Neural progenitor cell (in vitro differentiated cells): ENCODE results near the gene ADTRP. TPM values are rescaled to one million over a fixed set of nuclear protein-coding genes. Genes with fewer than 3 reads are reported as not detected.
A peak's percentile ranks its signal among the peaks of the same experiment; 100 is the strongest.

Experiments used
- DNase-seq: peaks from one replicate; pipeline ENCODE4 v3.0.0-alpha.2; 2016; ENCODE audit warnings: low spot score
- H2AFZ ChIP-seq: fragments of 200-600 bp; sonication (generic); replicated peaks from 2 replicates; pipeline ENCODE4 v1.6.1; 2016; ENCODE audit warnings: antibody characterized with exemption
- H3F3A ChIP-seq: fragments of 200-600 bp; sonication (generic); 2 replicates; pipeline ENCODE4 v1.6.1; 2016; ENCODE audit warnings: antibody characterized with exemption, low read depth
- H3K27ac ChIP-seq: fragments of 200-600 bp; sonication (generic); 2 replicates; pipeline ENCODE4 v1.5.1; 2016; ENCODE audit warnings: mild to moderate bottlenecking
- H3K27me3 ChIP-seq: fragments of 200-600 bp; sonication (generic); 2 replicates; pipeline ENCODE4 v1.6.1; 2016; ENCODE audit warnings: mild to moderate bottlenecking, moderate library complexity
- H3K36me3 ChIP-seq: fragments of 200-600 bp; sonication (generic); 2 replicates; pipeline ENCODE4 v1.5.1; 2016
- H3K4me1 ChIP-seq: fragments of 200-600 bp; sonication (generic); 2 replicates; pipeline ENCODE4 v1.6.1; 2016; ENCODE audit warnings: mixed run types
- H3K4me2 ChIP-seq: fragments of 200-600 bp; sonication (generic); 2 replicates; pipeline ENCODE4 v1.6.1; 2016
- H3K4me3 ChIP-seq: fragments of 200-600 bp; sonication (generic); 2 replicates; pipeline ENCODE4 v1.5.1; 2016
- H3K79me2 ChIP-seq: fragments of 200-600 bp; sonication (generic); 2 replicates; pipeline ENCODE4 v1.6.1; 2016; ENCODE audit warnings: low read depth
- H3K9ac ChIP-seq: fragments of 200-600 bp; sonication (generic); 2 replicates; pipeline ENCODE4 v1.6.1; 2016
- H3K9me3 ChIP-seq: fragments of 200-600 bp; sonication (generic); 2 replicates; pipeline ENCODE4 v1.5.1; 2016; ENCODE audit warnings: low read depth
- H4K20me1 ChIP-seq: fragments of 200-600 bp; sonication (generic); 2 replicates; pipeline ENCODE4 v1.6.1; 2016; ENCODE audit warnings: low read depth
- H3K27ac Mint-ChIP-seq: 3 replicates; pipeline ENCODE4 v1.8.0; 2021; ENCODE audit warnings: mixed read lengths
- H3K27me3 Mint-ChIP-seq: 2 replicates; pipeline ENCODE4 v1.8.0; 2022; ENCODE audit warnings: low read depth, mild to moderate bottlenecking, inconsistent platforms, moderate library complexity, mixed read lengths; ENCODE audit not compliant: insufficient read depth
- H3K36me3 Mint-ChIP-seq: 3 replicates; pipeline ENCODE4 v1.8.0; 2021; ENCODE audit warnings: mixed read lengths
- H3K4me1 Mint-ChIP-seq: 3 replicates; pipeline ENCODE4 v1.8.0; 2021; ENCODE audit warnings: mixed read lengths
- H3K4me3 Mint-ChIP-seq: 3 replicates; pipeline ENCODE4 v1.8.0; 2021; ENCODE audit warnings: mild to moderate bottlenecking, moderate library complexity, mixed read lengths
- H3K9me3 Mint-ChIP-seq: 3 replicates; pipeline ENCODE4 v1.8.0; 2020; ENCODE audit warnings: mixed read lengths
- CTCF ChIP-seq: fragments of 200-600 bp; sonication (generic); IDR thresholded peaks from 2 replicates; pipeline ENCODE4 v1.5.1; 2017; ENCODE audit warnings: antibody characterized with exemption, mild to moderate bottlenecking
- EZH2 ChIP-seq: fragments of 200-600 bp; sonication (generic); IDR thresholded peaks from 2 replicates; pipeline ENCODE4 v1.6.1; 2017; ENCODE audit warnings: antibody characterized with exemption, mild to moderate bottlenecking, moderate library complexity
- EZH2phosphoT487 ChIP-seq: fragments of 200-600 bp; sonication (generic); IDR thresholded peaks from 2 replicates; pipeline ENCODE4 v1.6.1; 2017; ENCODE audit warnings: antibody characterized with exemption
- total RNA-seq: library from RNA; depleted of rRNA; stranded (reverse); fragments of >200 nt; gene quantifications from 2 replicates; pipeline ENCODE4 v1.2.3, GENCODE V29; 2015; ENCODE audit warnings: low replicate concordance

Gene ADTRP
- total RNA-seq, 1 donor from 2014 or later, result not detected

- Histone ChIP-seq H3K9me3 (no peaks in the 10 kb centered on the region), H3K36me3 (no peaks in the 10 kb centered on the region), H3K79me2 (no peaks in the 10 kb centered on the region), H3K27me3 (no peaks in the 10 kb centered on the region), H3K27ac (no peak overlapping the region), H3F3A (no peaks in the 10 kb centered on the region), H3K9ac (no peak overlapping the region), H3K4me1 (peaks cover 17% of the 10 kb centered on the region), H4K20me1 (no peaks in the 10 kb centered on the region), H3K4me2 (no peak overlapping the region), H2AFZ (no peak overlapping the region), H3K4me3 (no peak overlapping the region)
- H3K4me1 Mint-ChIP-seq, result peaks cover 53% of the 10 kb centered on the region
- no peaks in the 10 kb centered on the region for H3K36me3 Mint-ChIP-seq
- H3K9me3 Mint-ChIP-seq, result peaks cover 2% of the 10 kb centered on the region
- TF ChIP-seq EZH2phosphoT487 (no peak), EZH2 (no peak), CTCF (no peak)
- H3K27me3 Mint-ChIP-seq, result peaks cover 18% of the 10 kb centered on the region
- no peak for DNase-seq
- H3K4me3 Mint-ChIP-seq, result no peak overlapping the region
- H3K27ac Mint-ChIP-seq, result peak overlapping the region; percentile 19
These were observed 28.1 kb upstream of the ADTRP start for GRCh38 chr6:11806561-11807317.

- Mint-ChIP-seq H3K27me3 (peaks cover 18% of the 10 kb centered on the region), H3K4me3 (no peak overlapping the region), H3K4me1 (peaks cover 42% of the 10 kb centered on the region), H3K9me3 (peaks cover 2% of the 10 kb centered on the region), H3K27ac (peak overlapping the region; percentile 68), H3K36me3 (no peaks in the 10 kb centered on the region)
- Histone ChIP-seq H3K4me2 (no peak overlapping the region), H3K36me3 (no peaks in the 10 kb centered on the region), H2AFZ (peak overlapping the region; percentile 59), H3K4me3 (no peak overlapping the region), H3K9ac (no peak overlapping the region), H3F3A (no peaks in the 10 kb centered on the region), H3K27me3 (no peaks in the 10 kb centered on the region), H3K9me3 (no peaks in the 10 kb centered on the region), H3K79me2 (no peaks in the 10 kb centered on the region), H3K4me1 (peaks cover 11% of the 10 kb centered on the region), H3K27ac (no peak overlapping the region), H4K20me1 (no peaks in the 10 kb centered on the region)
- peak; percentile 33 for DNase-seq
- TF ChIP-seq EZH2phosphoT487 (no peak), CTCF (no peak), EZH2 (no peak)
These were observed 26.9 kb upstream of the ADTRP start for GRCh38 chr6:11805259-11806053.

GRCh38 chr6:11804701-11805100 lies 26.1 kb upstream of the ADTRP start:
- Mint-ChIP-seq H3K4me1 (peaks cover 40% of the 10 kb centered on the region), H3K27ac (no peak overlapping the region), H3K36me3 (no peaks in the 10 kb centered on the region), H3K4me3 (no peak overlapping the region), H3K9me3 (peaks cover 2% of the 10 kb centered on the region), H3K27me3 (peaks cover 18% of the 10 kb centered on the region)
- Histone ChIP-seq H3K79me2 (no peaks in the 10 kb centered on the region), H3K36me3 (no peaks in the 10 kb centered on the region), H3K4me2 (no peak overlapping the region), H3K27me3 (no peaks in the 10 kb centered on the region), H3F3A (no peaks in the 10 kb centered on the region), H3K27ac (no peak overlapping the region), H3K9me3 (no peaks in the 10 kb centered on the region), H3K4me3 (no peak overlapping the region), H4K20me1 (no peaks in the 10 kb centered on the region), H3K4me1 (peaks cover 11% of the 10 kb centered on the region), H3K9ac (no peak overlapping the region), H2AFZ (peak overlapping the region; percentile 59)
- no peak for DNase-seq
- TF ChIP-seq EZH2, result no peak
- no peak for TF ChIP-seq EZH2phosphoT487
- no peak for TF ChIP-seq CTCF
